ENCODE data around the gene MCCD1.
"Not testable (repeated sequence)": the region's sequence is repeated elsewhere in the genome, so short reads cannot be mapped to it uniquely, and the experiment has no call there.

The MCCD1 gene

GRCh38 chr6:31528821-31529328, at the start of gene MCCD1:
Gene MCCD1, plus strand, starts transcription at chr6:31528962. Its CDS starts 53 bp downstream, at chr6:31529015.
- DNase-seq, result no peak

GRCh38 chr6:31479151-31479932, 49.4 kb upstream of the MCCD1 start:
- no peak for DNase-seq

GRCh38 chr6:31479933-31480535, 48.7 kb upstream of the MCCD1 start:
- no peak for DNase-seq

- no peak for DNase-seq
Measured at GRCh38 chr6:31480574-31480973, 48.2 kb upstream of the MCCD1 start.

- no peak for DNase-seq
Measured at GRCh38 chr6:31483392-31483791, 45.4 kb upstream of the MCCD1 start.

- DNase-seq, result no peak
Measured at GRCh38 chr6:31485055-31485454, 43.7 kb upstream of the MCCD1 start.

DNA sequence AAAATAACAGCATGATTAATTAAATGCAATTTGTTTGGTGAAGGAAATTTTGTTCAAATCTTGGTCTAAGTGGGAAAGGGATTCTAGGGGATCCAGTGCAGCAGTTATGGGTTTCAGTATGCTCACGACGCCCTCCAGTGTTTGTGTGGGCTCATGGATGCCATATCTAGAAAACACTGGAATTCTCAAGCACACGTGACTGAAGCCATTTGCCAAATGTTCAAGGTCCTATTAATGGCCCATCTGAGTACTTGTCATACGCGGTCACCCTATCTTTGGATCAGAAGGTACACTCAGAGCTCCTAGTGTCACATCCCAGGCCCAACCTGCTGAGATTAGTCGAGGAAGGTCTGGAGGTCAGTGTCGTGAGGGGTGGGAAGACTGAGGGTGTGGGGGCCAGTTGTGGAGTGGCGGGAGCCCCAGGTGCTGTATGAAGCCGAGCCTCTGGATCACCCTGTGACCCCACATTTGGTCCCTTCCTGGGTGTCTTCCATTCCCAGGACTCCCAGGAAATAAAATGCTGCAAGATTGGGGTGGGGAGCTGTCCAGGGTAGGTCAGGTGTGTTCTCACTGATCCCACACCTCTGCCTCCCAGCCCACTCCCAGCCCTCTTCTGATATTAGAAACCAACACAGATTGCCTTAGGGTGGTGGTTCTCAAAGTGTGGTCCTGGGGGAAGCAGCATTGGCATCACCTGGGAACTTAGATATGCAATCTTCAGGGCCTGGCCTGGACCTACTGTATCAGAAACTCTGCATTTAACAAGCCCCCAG, 42.5 kb upstream of the MCCD1 start:
- not testable (repeated sequence) for DNase-seq

- not testable (repeated sequence) for DNase-seq
Measured at GRCh38 chr6:31487674-31488073, 41.1 kb upstream of the MCCD1 start.

- DNase-seq, result no peak
Measured at GRCh38 chr6:31489086-31489485, 39.7 kb upstream of the MCCD1 start.

DNA sequence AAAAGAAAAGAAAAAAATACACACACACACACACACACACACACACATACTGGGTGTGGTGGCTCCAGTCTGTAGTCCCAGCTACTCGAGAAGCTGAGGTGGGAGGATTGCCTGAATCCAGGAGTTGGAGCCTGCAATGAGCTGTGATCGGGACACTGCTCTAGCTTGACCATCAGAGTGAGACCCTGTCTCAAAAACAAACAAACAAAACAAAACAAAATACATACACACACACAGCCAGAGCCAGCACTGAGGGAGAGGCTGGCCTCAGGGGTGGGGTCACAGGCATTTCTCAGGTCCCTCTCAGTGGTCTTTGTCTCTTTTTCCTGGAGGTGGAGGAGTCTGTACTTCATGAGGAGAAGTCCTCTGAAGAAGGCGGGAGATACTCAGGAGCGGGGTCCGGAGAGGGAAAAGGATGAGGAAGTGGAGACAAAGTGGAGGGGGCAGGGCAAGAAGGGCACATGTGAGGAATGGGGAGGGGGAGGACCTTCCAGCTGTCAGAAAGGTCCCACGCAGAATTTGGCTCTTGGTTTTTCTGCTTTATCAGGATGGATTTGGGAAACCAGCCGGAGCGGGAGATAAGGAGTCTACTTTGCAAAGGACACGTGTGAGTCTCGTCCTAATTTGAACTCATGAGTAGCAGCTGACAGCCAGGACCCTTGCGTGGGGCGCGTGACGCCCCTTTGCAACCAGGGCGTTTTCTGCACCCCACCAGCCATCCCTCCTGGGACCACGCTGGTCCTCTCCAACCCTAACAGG, 38.5 kb upstream of the MCCD1 start:
- no peak for DNase-seq

GRCh38 chr6:31493550-31493874, 35.2 kb upstream of the MCCD1 start:
- DNase-seq, result not testable (repeated sequence)

GRCh38 chr6:31493875-31494694, 34.7 kb upstream of the MCCD1 start:
- DNase-seq, result peak; percentile 32

DNA sequence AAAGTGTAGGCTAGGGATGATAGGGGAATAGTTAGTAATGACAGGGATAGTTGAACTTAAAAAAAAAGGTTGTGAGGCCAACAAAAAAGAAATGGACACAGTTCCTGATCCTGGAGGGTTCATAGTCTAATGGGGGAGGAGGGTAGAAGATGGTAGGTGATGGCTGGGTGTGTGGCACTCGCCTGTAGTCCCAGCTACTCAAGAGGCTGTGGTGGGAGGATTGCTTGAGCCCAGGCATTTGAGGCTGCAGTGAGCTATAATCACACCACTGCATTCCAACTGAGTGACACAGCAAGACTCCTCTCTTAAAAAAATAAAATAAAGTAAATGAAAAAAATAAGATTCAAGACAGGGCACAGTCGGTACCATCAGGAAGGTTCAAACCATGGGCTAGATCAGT, 33.2 kb upstream of the MCCD1 start:
- no peak for DNase-seq

GRCh38 chr6:31496826-31497225, 31.9 kb upstream of the MCCD1 start:
- not testable (repeated sequence) for DNase-seq

- peak; percentile 54 for DNase-seq
Measured at GRCh38 chr6:31497531-31498476, 31.0 kb upstream of the MCCD1 start, which contains the start of gene MICB. Gene MICB, plus strand, starts transcription at chr6:31498145. Its CDS starts 49 bp downstream, at chr6:31498194.

DNA sequence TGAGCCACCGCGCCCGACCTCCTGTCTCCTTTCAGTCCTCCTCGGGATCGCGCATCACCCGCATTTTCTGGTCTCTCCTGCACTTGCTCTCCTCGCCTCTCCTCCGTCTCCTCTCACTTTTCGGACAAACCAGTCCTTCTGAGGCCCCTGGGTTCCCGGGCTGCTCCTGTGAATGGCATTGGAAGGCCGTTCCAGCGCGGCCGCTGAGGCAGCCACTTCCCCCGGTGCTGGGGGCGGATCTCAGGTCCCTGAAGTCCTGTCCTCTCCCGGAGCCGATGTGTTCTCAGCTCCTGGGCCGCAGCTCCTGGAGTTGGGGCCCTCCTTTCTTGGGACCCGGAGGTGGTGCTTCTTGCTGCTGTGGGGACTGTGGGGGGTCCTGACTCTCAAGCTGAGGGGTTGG, 30.0 kb upstream of the MCCD1 start:
- DNase-seq, result no peak

DNA sequence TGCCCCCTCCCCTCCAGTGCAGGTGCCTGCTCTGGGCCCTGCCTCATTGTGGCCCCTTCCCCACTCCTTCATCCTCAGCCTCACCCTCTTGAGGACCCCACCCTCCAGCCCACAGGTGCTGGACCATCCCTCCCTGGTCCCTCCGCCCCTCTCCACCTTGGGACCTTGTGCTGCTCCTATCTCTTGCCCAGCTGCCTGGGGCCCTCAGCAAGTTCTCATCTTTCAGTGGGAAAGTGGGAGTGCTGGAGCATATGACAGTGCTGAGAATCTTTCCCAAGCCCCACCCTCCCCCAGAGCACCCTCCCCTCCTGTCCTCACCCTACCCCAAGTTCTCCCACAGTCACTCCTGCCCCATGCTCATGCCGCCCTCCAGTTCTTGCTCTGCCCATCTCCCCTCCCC, 29.1 kb upstream of the MCCD1 start:
- not testable (repeated sequence) for DNase-seq

- DNase-seq, result no peak
Measured at GRCh38 chr6:31502586-31502985, 26.2 kb upstream of the MCCD1 start.

- DNase-seq, result not testable (repeated sequence)
Measured at GRCh38 chr6:31509036-31509435, 19.7 kb upstream of the MCCD1 start.

- DNase-seq, result no peak
Measured at GRCh38 chr6:31510007-31510406, 18.8 kb upstream of the MCCD1 start.

Measured in T1000 (cell line).